Hepatocyte (in vitro differentiated cells): ENCODE measurements around the gene ZCCHC7.

Source experiments
- CTCF ChIP-seq: fragments of 200-600 bp; sonication (generic); IDR thresholded peaks from 2 replicates; pipeline ENCODE4 v1.5.1; 2016; ENCODE audit warnings: antibody characterized with exemption, mild to moderate bottlenecking; ENCODE audit not compliant: poor library complexity
- EZH2phosphoT487 ChIP-seq: fragments of 200-600 bp; sonication (generic); IDR thresholded peaks from one replicate; pipeline ENCODE4 v1.6.1; 2018; ENCODE audit warnings: antibody characterized with exemption, mild to moderate bottlenecking, low read depth, moderate library complexity; ENCODE audit not compliant: unreplicated experiment, severe bottlenecking

GRCh38 chr9:37286530-37287175, 166.3 kb downstream of the ZCCHC7 start:
- TF ChIP-seq CTCF, result no peak
- TF ChIP-seq EZH2phosphoT487, result no peak
